GM18873 (cell line): Measurements from ENCODE around the gene PSAP.

ENCODE experiments used
- ATAC-seq: cut with Tn5 transposase; IDR thresholded peaks from one replicate; pipeline ENCODE4 v1.9.1; 2021; ENCODE audit warnings: mild to moderate bottlenecking, moderate library complexity, moderate number of reproducible peaks; ENCODE audit not compliant: unreplicated experiment, low FRiP score

Gene PSAP

DNA sequence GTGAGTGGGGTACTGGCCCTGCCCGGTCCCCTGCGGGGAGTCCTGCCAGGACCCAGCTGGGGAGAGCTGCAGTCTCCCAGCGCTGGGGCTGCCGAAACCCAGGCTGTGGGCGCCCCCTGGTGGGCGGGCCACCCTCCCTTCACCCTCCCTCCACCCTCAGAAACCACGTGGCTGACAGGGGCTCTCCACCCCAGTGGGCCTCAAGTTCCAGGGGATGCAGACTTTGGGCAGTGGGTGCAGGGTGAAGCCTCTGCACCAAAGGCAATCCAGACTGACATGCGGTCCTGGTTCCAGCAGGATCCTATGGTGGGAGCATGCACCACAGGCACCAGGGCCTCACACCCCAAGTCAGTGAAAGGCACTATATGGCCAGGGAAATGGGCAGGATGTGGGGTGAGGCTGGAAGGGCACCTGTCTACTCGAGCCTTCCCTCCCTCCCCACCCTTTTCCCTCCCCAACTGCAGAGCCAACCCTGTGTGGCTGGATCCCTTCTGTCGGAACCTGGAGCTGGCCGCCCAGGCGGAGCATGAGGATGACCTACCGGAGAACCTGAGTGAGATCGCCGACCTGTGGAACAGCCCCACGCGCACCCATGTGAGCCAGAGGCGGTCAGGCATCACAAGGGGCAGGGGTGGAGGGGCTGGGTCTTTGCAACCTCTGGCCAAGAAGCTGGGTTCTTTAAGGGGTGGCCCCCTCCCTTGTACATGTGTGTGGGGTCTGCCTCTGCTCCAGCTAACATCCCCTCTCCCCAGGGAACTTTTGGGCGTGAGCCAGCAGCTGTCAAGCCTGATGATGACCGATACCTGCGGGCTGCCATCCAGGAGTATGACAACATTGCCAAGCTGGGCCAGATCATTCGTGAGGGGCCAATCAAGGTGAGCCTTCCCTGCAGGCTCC is 38.8 kb downstream of the PSAP start:
- no peak for ATAC-seq

DNA sequence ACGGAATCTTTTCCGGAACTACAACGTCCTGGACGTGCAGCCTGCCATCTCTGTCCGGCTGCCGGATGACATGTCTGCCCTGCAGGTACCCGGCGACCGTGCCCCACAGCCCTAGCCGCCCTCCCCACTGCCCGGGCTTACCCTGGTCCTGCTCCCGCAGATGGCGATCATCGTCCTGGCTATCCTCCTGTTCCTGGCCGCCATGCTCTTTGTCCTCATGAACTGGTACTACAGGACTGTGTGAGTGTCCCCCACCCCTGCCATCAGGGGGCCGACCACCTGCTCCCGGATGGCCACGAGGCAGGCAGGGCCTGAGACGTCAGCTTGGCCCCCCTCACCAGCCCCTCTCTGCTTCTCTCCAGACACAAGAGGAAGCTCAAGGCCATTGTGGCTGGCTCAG is 39.7 kb downstream of the PSAP start:
- ATAC-seq: no peak

DNA sequence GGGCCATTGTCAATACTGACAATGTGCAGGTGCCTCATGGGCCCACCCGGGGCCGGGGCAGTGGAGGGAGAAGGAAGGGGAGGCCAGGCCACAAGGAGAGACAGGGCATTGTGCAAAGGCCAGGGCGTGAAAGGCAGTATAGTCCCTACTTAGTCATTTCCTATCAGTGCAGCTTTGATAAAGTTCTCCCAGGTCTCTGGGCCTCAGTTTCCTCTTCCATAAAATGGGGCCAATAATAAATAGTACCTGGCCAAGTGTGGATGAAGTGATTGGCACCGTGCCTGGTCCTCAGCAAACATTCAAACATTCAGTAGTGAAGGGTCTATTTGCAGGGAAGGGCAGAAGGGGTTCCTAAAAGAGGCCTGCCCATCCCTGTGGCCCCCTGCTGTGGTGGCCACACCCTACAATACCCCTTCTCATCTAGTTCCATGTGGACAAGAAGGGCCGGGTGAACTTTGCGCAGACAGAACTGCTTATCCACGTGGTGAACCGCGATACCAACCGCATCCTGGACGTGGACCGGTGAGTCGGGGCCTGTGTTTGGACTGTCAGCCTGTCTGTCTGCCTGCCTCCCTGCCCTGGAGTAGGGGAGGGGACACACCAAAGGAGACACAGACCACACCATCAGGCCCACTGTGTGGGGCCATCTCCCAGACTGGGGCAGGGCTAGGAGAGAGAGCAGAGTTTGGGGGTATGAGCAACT is 40.9 kb downstream of the PSAP start:
- no peak for ATAC-seq

DNA sequence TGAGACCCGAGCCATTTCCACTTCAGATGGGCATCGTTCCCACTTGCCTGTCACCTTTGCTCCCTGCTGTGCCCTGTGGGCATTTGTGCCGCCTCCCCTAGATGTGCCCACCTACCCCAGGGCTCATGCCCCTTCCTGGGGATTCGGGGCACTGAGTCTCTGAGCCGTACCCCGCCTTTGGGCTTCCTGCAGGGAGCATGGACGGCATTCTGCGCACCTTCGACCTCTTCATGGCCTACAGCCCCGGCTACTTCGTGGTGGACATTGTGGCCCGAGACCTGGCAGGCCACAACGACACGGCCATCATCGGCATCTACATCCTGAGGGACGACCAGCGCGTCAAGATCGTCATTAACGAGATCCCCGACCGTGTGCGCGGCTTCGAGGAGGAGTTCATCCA is 41.4 kb downstream of the PSAP start:
- ATAC-seq: no peak

DNA sequence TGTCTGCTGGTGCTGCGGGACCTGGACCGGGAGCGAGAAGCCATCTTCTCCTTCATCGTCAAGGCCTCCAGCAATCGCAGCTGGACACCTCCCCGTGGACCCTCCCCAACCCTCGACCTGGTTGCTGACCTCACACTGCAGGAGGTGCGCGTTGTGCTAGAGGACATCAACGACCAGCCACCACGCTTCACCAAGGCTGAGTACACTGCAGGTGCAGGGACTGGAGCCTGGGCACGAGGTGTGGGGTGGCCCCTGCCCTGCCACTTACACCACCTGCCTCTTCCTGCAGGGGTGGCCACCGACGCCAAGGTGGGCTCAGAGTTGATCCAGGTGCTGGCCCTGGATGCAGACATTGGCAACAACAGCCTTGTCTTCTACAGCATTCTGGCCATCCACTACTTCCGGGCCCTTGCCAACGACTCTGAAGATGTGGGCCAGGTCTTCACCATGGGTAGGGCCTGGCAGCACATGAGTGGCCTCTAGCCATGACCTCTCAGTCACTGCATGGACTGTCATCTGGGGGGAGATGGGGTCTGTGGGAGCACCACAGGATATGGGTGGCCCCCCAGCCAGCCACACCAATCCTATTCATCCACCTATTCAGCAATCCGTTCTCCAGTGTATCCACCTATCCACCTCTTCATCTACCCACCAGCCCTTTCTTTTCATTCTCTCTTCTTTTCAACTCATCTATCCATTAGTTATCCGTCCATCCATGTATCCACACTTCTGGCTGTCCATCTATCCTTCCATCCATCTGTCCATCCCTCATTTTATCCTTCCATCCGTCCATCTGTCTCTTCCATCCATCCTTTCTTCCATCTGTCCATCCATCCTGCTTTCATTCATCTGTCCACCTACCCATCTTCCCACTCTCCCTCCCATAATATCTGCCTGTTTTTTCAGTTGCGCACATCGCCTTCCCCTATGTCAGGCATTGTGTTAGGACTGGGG is 43.2 kb downstream of the PSAP start:
- ATAC-seq: no peak

DNA sequence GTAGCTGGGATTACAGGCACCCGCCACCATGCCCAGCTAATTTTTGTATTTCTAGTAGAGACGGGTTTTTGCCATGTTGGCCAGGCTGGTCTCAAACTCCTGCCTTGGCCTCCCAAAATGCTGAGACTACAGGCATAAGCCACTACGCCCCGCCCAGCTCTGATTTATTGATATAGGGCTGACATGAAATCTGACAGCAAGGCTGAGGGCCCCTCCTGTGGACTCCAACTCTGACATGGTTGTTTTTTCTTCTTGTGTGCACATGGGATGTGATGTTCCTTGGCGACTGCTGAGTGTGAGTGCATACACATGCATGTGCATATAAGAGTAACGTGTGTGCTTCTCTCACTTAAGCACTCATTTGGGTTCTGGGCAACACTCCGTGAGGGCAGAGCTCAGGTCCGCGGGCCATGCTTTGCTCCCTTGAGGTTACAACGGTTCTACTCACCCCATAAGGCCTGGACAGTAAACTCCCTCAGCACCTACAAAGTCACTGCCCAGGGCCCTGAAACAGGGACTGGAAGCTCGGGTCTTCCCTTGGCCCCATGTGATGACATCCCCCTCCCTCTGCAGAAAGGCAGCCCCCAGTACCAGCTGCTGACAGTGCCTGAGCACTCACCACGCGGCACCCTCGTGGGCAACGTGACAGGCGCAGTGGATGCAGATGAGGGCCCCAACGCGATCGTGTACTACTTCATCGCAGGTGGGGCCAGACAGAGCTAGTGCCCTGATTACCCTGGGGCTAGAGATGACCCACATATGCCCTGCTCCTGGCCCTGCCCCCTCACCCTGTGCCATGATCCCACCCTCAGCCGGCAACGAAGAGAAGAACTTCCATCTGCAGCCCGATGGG is 44.1 kb downstream of the PSAP start:
- no peak for ATAC-seq

DNA sequence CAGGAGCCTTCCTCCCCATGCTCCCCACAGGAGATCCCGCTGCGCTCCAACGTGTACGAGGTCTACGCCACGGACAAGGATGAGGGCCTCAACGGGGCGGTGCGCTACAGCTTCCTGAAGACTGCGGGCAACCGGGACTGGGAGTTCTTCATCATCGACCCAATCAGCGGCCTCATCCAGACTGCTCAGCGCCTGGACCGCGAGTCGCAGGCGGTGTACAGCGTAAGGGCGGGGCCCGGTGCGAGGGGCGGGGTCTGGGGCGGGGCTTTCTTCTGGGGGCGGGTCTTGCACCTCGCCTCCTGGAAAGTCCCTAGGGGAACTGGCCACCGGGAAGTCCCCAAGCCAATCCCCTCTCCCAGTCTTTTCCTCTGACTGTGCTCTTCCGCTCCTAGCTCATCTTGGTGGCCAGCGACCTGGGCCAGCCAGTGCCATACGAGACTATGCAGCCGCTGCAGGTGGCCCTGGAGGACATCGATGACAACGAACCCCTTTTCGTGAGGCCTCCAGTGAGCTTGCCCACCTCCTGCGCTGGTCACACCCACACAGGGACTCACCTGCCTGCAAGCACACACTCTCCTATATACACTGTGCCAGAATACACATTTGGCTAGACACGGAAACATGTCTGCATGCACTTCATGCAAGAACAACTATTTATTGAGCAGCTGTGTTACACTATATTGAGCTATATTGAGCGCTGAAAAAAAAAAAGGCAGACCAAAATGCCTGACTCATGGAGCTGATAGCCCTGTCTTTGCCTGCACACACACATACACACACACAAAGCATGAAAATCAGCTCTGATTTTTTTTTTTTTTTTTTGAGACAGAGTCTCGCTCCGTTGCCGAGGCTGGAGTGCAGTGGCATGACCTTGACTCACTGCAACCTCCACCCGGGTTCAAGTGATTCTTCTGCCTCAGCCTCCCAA is 45.0 kb downstream of the PSAP start:
- ATAC-seq: no peak

DNA sequence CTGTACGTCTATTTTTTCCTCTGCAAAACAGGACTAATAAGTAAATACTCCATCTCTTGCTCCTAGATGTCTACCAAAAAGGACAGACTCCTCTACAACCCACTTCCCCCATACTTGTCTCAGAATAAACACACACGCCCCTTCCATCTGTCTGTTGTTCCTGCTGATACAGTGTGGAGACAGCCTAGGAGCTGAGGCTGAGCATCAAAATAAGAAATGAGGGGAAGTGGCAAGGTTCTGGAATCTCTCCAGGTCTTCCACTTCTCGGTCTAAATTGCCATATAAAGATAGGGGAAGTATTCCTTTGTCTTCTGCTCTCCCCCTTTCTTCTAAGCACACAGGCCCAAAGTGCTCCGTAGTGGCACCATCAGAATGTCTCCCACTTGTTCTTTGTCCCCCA is 47.0 kb downstream of the PSAP start:
- ATAC-seq: no peak

DNA sequence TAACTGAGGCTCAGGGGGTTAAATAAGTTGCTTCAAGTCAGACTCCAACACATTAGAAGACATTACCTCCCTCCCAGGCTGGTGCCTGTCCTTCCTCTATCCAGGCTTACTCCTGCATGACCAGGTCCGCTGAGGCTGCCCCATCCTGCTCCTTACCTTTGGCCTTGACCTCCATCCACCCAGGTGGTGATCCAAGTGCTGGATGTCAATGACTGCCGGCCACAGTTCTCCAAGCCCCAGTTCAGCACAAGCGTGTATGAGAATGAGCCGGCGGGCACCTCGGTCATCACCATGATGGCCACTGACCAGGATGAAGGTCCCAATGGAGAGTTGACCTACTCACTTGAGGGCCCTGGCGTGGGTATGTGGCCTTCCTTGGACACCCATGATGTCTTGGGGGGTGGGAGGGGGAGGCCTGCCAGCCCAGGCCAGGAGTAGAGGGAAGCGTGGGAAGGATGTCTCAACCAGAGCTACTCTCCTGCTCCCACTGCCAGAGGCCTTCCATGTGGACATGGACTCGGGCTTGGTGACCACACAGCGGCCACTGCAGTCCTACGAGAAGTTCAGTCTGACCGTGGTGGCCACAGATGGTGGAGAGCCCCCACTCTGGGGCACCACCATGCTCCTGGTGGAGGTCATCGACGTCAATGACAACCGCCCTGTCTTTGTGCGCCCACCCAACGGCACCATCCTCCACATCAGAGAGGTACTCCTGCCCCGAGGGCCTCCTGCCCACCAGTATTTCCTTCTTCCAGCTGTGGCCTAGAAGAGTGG is 48.1 kb downstream of the PSAP start:
- ATAC-seq: no peak

DNA sequence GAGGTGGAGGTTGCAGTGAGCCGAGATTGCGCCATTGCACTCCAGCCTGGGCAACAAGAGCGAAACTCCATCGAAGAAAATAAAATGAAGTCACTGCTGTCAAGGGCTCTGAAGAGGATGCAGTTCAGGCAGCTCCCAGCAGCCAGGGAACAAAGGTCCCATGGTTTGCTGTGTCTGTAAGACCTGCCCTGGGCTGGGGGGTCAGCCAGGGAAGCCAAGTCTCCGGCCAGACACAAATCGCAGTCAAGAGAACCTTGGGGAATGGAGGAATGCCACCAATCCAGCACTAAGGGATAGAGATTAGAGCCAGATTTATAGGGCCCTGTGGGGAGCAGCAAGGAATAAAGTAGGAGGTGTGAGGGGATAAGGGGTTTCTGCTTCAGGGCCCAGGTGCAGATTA is 48.8 kb downstream of the PSAP start:
- ATAC-seq: no peak

DNA sequence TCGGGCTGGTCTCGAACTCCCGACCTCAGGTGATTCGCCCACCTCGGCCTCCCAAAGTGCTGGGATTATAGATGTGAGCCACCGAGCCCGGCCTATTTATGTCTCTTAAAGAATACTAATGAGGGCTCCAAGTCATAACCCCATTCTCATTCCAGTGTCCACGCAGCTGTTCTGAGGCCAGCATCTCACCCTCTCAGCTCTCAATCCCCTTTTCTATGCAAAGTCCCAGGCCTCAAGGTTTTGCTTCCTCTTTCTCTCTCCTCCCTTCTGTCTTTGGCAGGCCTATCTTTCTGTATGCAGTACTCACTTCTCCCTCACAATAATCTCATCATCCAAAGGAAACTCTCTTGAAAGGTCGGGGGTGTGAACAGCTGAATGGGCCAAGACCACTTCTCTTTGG is 49.7 kb downstream of the PSAP start:
- ATAC-seq: no peak

DNA sequence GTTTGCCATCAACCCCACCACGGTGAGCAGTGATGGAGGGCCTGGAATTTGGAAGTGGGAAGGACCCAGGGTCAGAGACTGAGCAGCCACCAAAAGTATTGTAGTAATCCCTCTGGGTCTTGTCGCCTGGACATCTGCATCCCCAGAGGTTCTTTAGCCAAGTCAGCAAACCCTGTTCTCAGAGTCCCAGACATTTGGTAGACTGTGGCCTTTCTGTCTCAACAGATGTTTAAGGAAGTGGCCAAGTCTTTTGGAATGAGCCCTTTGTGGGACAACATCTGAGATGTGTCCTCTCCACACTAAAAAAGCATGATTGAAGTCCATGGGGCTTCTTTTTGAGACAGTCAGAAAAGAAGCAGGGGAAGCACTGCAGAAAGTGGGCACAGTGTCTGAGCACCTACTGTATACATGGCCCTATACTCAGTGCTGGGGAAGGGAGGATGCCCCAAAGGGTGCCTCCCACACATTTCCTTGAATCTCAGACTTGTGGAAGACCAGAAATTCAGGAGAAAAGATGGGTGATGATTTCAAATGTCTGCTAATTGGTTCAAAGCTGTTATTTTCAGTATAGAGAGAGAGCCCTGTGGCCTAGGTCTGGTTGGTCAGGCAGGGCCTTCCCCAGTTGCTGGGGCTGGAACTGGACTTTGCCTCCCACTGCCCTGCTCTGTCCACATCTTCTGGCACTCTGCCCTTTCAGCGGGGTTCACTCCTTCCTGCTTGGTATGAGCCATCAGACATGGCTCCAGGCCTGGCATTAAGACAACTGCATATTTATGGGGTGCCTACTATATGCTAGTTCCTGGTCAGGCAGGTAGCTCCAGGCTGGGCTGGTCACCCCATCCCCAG is 51.2 kb downstream of the PSAP start:
- ATAC-seq: no peak

DNA sequence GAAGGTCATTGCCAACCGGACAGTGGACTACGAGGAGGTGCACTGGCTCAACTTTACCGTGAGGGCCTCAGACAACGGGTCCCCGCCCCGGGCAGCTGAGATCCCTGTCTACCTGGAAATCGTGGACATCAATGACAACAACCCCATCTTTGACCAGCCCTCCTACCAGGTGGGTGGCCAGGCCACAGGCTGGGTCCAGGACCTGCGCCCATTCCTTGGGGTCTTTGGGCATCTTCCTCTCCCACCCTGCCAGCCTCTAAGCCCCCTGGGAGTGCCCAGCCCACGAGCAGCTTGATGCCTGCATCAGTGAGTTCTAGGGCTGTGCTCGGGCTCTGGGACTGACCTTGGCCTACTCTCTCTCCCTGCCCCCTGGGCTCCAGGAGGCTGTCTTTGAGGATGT is 51.9 kb downstream of the PSAP start:
- no peak for ATAC-seq

DNA sequence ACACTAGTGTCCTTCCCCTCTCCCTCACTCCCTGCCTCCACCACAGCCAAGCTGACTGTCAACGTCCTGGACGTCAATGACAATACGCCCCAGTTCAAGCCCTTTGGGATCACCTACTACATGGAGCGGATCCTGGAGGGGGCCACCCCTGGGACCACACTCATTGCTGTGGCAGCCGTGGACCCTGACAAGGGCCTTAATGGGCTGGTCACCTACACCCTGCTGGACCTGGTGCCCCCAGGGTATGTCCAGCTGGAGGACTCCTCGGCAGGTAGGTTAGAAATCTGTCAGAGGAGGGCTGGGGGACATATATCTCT is 52.8 kb downstream of the PSAP start:
- ATAC-seq: no peak

DNA sequence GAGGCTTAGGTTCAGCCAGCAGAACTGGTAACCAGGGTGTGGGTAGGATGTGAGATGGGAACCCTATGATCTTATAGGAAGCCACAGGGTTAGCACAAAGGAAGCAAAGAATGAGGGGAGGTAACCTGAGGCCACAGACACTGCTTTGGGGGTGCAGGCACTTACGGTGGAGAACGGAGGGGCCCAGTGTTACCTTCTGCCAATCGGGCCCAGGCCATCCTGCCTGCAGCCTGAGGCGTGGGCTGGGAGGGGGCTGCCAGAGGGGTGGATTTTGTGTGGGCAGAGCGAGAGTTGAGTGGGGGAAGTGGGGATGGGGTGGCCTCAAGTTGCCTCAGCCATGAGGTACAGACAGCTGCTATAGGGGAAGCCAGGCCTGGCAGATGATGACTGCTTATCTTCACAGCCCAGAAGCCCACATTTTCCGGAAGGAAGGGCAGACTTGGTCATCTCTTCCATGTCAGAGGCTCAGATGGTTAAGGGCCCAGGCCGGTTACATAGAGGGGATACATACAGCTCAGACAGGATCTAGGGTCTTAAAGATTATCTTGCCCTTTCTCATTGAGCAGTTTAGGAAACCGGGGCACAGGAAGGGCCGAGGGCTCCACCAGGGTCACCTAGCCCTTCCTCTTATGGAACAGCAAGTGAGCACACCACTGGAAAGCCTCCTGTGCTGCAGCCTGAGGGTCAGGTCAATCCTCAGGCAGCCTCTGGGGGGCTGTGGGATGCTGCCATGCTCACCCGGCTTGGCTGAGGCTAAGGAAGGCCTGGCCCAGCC is 53.3 kb downstream of the PSAP start:
- ATAC-seq: no peak

DNA sequence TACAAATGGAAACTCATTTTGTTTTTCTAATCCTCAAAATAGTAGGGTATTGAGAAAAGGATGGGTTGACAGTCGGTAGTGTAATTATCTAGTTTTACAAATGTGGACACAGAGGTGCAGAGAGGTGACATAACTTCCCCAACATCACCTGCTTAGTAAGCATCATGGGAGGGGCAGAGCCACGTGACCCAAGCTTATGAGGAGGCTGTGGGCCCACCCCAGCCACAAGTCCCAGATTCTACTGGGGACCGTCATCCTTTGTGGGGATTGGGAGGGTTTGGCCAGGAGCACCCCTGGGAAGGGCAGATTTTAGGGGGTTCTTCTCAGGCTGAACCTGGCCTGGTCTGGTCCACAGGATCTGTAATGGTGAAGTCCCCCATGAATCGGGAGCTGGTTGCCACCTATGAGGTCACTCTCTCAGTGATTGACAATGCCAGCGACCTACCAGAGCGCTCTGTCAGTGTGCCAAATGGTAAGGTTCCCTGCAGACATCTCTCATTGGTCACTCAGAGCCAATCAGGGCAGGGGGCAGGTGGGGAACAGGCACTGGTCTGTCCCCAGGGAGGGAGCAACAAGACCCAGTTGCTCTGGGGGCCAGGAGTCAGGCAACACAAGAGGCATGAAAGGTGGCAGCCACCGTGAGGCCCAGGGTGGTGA is 54.2 kb downstream of the PSAP start:
- ATAC-seq: no peak
